Activated T-cell treated with anti-CD3 and anti-CD28 coated beads, Interleukin-2, amount 50 U/mL, for 1 hour (primary cell): Measurements from ENCODE around the gene PRKCSH.

Experiments
- DNase-seq: peaks from one replicate; pipeline ENCODE4 v3.0.0-alpha.2; 2020

Gene PRKCSH

DNA sequence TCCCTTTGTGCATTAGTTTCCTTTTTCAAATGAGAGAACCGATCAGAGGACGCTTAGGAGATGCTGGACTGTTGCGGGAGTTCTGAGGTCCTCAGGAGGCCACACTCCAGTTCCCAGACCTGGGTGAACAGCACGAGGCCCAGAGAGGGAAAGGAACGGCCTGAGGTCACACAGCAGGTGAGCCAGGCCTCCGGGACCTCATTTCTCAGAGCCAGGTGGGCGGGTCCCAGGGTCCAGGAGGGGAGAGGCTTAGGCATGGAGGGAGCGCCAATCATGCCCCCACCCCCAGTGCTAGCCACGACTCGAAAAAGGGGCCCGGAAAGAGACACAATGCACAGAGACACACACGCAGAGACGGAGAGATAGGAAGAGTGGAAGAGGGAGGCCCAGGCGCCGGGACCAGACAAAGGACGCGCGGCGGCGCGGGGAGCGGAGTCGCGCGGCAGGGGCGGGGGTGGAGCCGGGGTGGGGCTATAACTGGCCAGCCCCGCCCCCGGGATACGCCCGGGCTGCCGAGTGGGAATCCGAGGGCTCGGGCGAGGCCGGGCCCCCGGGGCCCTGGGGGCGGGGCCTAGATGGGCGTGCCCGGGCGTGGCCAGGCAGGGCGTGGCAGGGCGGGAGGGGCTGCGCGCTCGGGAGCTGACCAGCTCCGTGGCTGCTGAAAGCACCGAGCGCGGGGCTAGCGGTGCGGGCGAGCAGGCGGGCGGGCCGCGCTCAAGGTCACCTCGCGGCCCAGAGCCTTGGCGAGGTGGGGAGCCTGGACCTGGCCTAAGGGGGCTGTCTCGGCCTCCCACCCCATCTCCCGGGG is 43.9 kb downstream of the PRKCSH start:
- no peak for DNase-seq

DNA sequence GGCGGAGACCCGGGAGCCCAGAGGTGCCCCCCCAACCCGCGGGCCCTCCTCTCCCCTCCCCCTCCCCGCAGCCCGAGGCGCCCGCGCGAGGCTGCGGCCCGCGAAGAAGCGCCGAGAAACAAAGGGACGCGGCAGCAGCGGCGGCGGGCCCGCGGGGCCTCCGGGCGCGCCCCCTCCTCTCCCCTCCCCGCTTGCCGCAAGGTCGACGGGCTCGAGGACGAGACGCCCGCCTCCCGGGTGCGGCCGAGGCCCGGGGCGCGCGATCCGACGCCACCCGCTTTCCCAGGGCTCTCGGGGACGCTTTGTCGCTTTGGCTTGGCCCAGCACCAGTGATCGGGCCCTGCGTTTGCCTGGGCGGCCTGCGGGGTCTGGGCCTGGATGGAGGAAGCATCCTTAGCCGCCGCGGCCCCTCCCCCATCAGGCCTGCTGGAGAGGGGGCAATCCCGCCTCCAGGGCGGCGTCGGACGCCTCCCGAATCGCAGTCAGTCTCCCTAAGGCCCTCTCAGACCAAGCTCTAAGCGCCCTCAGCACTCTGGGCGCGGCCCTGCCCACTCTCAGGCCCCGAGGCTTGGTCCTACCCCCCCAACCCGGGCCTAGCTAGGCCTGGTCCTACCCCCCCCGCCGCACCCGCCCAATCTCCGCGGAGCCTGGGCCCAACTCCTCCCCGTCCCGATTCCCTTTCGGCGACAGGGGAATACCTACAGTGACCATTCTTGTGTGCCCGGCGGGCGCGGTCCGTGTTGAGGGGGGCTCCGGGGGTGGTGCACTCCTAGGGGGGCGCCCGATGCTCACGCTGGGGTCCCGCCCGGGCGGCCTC is 44.7 kb downstream of the PRKCSH start:
- peak; percentile 23 for DNase-seq

DNA sequence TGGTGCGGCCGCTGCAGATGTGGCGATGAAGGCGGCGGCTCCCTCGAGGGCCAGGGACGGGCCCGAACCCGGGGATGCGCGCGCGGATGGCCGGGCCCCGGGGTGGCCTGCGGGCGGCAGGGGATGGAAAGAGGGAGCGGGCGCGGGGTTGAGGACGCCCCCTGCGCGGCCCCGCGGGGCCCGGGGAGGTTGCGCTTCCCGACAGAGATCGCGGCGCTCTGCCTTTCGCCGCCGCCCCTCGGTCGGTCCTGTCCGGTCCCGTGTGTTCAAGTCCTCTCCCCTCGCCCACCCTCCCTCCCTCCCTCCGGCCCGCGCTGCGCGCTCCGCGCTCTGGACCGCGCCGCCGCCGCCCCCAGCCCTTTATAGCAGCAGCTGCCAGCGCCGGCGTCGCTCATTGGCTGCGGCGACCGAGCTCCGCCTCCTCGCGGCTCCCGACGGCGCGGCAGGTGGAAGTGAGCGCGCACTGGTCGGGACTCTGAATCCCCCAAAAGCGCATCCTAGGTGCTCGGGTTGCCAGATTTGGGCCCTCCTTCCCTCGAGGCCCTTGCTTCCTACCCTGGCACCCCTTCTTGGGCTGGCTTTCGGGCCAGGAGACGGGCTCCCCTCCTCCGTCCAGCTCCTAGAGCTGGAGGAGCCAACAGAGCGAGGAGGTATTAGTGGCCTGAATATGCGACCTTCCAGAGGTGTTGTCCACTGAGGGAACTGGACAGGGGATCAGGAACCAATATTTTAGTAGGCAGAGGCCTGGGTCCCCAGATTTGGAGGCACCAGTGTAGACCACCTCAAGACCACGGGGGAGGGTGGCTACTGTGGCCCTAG is 45.5 kb downstream of the PRKCSH start, which contains the start of gene ELAVL3:
Gene ELAVL3 (minus strand): TSS at position 332 of the 819 bp plus-strand sequence. CDS start 438 bp downstream, outside the sequence.
- DNase-seq = peak; percentile 23

DNA sequence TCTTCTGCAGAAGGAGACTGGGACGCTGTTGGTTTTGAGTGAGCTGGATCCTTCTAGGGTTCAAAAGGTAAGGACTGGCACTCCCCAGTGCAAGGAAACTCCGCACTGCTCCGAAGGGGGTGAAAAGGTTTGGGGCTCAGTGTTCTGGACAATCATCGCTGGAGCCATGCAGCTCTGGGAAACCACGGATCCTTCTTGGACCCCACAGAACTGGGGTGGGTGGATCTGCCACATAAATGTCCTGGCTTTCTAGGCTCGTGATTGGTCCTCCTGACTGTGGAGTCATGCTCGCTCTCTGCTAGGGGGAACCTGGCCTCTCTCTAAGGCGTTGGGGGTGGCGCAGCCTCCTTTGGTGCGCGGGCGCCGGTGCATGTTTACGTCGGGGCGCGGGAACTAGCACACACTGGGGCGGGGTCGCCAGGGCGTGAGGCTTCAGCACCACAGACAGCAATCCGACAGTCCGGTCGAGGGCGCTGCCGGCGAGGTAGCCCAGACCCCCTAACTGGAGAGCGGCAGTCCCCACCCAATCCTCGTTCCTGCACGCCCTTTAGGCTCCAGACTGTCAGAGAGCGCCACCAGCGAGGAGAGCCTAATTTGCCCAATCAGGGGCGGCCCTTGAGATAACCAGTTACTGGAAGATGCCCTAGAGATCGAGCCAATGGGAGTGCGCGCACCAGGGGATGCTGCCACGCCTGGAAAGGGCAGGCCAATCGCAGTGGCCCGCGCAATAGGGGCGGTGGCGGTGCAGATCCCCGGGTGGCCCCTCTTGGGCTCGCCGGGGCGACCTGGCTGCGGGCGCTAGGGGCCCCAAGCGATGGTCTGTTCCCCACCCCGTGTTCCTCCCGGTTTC is 46.3 kb downstream of the PRKCSH start:
- peak; percentile 63 for DNase-seq

DNA sequence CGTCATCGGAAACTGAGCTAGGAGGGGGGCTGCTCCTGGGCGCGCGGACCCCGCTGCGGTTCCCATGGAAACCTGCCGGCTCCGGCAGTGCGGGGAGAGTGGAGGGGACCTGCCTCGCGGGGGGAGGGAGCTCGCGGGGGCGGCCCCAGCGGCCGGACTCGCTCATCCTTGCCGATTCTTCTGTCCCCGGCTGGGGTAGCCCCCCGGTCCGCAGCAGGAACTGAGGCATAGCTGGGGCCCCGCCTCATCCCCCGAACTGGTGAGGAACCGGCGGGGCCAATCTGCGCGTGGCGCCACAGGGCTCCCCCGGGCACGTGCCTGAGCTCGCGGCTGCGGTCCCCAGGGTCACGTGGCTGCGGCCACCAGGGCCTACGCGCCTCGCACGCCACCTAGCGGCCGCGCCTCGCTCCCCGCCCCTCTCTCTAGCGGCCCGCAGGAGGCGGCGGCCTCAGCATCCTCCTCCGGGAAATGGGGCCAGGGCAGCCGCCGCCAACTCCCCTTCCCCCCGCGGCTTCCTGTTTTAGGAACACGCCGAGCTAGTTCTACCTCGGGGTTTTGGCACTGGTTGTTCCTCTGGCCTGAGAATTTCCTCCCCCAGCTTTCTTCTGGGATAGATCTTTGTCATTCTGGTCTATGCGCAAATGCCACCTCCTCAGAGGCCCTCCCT is 47.1 kb downstream of the PRKCSH start:
- DNase-seq = peak; percentile 80

DNA sequence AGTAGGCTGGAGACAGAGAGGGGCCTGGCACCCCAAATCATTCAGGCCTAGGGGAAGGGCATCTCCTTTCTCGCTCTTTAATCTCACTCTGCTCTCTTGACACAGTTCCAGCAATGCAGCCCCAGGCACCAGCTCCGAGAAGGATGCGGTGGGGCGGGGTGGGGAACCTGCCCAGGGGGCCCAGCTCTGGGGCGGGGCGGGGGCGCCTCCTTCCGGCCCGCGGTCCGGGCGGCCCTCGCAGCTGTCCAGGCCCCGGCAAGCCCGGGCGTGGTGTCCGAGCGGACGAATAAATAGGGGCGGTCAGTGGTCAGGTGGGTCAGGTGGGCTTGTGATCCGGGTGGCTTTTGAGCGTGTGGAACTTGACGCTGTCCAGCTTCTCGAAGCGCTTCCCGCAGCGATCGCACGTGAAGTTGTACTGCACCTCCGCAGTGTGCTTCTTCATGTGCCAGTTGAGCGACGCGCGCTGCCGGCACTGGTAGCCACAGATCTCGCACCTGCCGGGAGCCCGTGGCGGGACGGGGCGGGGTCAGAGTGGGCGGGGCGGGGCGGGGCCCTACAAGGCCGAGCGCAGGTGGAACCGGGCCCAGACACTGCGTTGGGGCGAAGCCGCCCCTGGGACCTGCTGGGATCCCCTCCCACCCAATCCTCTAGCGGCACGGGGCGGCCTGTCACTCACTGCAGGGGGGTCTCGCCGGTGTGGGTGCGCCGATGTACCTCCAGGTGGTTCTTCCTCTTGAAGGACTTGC is 48.1 kb downstream of the PRKCSH start:
- no peak for DNase-seq

DNA sequence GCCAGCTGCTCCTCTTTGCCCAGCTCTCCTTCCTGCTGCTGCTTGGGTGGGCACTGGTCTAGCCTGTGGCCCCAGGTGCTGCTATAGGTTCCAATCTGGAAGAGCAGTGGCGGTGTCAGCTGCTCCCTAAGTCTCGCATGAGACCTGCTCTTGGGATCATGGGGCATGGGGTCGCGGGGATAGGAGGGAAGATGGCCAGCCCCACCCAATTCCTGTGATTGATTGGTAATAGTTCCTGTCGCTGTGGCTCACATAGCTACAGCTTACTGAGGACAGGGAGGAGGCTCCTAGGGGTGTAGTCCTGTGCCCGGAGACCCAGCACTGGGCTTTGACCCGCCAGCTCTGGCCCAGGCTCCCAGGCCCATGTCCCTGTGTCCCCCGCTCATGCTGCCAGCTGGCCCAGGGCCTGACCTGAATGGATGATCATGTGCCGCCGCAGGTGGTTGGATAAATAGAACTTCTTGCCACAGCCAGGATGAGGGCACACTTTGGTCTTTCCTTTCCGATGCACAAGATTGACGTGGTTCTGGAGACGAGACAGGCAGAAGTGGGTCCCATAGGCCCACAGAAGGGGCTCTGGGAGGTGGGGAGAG is 49.9 kb downstream of the PRKCSH start:
- DNase-seq = no peak

DNA sequence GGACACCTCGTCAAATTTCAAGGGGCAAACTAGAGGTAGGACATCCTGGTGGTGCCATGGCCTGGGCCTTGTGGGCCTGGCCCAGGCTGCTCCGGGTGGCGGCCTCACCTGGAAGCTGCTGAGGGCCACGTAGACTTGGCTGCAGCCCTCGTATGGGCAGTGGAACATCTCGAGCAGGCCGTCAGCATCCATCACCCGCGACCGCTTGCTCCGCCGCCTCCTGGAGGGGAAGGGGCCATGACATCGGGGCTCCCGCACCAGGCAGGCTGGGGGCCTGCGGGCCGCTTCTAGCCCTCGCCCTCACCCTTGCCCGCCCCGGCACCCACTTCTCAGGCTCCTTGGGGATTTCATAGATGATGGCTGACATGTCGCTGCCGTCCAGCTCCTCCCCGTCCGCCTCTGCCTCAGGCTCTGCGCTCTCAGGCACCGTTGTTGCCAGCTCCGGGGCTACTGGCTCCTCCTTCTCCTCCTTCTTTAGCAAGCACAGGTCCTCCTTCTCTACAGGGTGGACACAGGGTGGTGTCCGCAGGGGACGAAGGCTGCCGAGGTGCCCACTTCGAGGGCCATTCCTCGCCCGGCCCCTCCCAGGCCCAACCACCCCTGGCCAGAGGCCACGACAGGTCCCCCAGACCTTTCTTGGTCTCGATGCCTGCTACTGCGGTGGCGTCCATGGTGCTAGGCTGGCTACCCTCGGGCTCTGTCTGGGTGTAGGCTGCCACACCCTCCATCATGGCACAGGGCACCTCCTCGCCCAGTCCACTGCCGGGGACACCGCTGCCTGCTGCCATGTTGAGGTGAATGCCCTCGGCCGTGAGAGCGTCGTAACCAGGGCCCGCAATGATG is 51.4 kb downstream of the PRKCSH start:
- no peak for DNase-seq

DNA sequence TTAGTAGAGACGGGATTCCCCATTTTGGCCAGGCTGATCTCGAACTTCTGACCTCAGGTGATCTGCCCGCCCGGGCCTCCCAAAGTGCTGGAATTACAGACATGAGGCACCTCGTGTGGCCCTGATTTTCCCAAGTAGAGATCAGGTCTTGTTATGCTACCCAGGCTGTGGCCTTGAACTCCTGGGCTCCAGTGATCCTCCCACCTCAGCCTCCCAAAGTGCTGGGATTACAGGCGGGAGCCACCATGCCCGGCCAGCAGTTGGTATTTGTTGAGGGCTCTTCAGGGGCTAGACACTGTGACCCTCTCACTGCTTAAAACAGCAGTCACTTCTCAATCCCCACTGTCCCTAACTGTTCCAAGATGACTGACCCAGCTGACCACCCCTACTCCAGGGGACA is 53.9 kb downstream of the PRKCSH start:
- DNase-seq = no peak

DNA sequence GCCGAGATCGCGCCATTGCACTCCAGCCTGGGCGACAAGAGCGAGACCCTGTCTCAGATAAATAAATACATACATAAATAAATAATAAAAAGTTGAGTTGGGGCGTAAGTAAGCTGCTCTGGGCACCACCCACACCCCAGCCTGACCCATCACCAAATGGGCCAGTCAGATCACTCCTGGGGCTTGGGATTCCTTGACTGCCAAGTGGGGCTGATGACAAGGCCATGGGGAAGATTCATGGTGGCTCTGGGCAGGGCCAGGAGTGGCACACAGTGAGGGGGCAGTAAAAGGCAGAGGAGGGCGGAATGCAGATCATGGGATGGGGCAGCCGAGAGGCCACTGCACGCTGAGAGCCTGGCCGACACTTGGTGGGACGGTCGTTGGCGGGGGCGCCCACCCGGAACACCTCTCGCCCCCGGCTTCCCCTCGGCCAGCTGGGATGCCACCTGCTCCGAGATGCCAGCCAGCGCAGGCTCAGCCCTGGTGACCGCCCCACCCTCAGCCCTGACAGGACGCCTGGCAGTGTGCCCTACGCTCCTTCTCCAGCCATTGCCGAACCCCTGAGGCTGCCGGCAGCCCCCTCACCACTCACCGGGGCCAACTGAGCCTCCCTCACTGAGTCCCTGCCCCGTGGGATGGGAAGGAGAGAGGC is 59.3 kb downstream of the PRKCSH start:
- no peak for DNase-seq

DNA sequence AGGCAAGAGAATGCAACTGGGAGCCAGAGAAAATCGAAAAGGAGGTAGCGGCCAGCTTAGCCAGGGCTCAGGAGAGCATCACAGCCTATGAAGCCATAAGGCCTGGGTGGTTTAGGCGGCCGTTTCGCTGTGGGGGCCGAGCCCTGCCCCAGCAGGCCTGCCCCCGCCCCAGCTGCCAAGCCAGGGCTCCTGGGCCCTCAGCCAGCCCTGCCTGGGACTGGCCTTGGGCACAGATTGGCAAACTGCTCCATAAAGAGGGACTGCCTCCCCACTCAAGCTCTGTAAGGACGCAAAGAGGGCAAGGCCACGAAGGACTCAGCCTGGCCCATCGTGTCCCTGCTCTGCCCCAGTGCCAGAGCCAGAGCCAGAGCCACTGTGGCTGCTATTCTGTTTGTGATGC is 60.0 kb downstream of the PRKCSH start:
- no peak for DNase-seq

DNA sequence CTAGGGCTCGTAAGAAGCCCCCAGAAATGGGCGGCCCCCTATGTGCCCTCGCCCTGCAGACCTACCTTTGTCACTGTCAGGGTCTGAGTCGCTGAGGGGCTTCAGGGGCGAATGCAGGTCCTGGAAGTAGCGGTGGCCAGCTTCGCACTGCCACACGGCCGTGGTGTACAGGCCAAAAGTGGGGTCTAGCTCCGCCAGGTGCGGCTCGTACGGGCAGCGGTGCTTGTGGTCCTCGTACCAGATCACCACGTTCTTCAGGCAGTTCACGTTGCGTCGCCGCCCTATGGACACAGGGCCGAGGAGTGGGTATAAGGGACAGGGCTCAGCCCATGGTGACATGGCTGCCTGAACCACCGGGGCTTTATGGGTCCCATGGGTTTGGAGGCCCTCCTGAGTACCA is 60.5 kb downstream of the PRKCSH start:
- no peak for DNase-seq

DNA sequence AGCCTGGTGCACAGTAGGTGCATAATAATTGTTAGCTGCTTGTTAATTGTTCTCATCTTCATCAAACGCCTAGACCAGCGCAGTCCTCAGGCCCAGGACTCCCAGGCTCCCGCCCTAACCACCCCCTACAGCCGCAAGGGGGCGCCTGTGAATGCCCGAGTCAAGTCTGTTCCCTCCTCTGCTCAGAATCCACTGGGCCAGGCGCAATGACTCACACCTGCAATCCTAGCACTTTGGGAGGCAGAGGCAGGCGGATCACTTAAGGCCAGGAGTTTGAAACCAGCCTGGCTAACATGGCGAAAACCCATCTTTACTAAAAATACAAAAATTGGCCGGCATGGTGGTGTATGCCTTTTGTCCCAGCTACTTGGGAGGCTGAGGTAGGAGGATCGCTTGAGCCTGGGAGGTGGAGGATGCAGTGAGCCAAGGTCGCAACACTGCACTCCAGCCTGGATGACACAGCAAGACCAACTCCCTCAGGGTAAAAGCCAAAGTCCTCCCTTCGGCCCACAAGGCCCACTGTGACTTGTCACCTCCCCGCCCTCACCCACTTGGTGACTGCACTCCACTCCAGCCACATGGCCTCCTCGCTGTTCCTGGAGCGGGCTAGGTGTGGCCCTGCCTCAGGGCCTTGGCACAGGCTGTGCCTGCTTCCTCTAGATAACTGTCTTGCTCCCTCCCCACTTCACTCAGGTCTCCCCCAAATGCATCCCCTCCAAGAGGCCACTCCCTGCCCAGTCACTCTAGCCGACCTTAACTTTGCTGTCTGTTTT is 61.1 kb downstream of the PRKCSH start:
- peak; percentile 65 for DNase-seq

DNA sequence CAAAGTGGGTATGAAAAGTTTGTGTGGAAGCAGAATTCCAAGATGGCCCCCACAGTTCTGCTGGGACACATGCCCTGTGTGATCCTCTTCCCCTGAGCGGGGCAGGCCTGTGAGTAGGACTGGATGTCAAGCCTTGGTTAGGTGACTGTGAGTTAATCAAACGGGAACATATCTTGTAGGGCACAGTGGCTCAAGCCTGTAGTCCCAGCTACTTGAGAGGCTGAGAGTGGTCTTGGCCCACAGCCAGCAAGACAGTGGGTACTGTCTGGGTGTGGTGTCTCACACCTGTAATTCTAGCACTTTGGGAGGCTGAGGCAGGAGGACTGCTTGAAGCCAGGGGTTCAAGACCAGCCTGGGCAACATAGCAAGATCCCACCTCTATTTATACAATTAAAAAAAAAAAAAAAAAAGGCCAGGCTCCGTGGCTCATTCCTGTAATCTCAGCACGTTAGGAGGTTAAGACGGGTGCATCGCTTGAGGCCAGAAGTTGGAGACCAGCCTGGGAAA is 63.8 kb downstream of the PRKCSH start:
- no peak for DNase-seq

DNA sequence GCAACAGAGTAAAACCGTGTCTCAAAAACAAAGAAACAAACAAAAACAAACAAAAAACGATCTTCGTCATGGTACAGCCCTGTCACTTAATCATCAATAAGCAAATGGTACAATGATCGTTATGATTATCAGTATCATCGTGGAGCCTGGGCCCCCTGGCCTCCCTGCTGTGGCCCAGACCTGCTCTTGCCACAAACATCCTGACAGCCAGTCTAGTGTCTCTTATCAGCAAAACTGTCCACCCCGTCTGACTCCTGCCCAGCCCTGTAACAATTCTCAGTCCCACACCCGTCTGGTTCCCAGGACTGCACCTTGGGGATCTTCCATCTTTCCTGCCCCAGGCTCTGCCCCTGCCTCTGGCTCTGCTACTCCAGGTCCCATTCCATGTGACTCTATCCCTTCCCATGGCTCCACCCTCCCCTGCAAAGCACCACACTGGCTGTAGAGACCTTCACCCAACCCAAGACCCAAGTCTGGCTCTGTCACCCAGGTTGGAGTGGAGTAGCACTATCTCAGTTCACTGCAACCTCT is 64.5 kb downstream of the PRKCSH start:
- no peak for DNase-seq
